ENCODE measurements around the gene SLFN5.
A peak's percentile ranks its signal among the peaks of the same experiment; 100 is the strongest.
"Not testable (repeated sequence)": the region's sequence is repeated elsewhere in the genome, so short reads cannot be mapped to it uniquely, and the experiment has no call there.

Gene SLFN5

DNA sequence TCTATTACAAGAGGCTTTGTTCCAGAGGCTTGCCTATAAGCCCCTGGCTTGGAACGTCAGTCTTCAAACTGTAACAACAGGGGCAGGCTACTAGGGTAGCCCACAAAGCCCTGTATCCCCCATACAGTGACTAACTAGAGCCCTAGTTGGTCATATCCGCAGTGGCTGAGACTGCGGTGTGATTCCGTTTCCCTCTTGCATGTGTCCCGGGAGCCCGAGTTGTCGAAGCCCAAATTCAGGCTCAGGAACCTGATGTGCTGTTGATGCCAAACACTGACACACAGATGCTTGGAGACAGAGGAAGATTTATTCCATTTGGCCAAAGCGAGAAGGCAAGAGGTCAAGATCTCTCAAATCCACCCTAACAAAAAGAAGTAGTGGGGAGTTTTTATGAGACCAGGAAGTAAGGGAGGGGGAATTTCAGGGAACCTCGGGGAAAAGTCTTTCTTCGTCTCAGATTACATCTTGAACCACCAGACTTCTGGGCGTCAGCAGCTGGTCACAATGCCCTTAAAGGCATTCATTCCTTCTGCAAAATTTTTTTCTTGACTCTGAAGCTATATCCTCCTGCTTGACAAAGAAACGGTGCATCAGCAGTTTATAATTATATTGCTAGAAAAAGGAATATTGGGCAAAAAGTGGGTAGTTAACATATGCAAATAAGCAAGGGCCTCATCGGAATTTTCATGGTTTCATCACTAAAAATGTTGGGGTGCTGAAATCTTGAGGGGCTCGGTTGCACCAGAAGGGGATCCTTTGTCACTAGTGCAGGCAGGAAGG lies 879 bp downstream of the SLFN5 start:
- peak; percentile 79 for DNase-seq

DNA sequence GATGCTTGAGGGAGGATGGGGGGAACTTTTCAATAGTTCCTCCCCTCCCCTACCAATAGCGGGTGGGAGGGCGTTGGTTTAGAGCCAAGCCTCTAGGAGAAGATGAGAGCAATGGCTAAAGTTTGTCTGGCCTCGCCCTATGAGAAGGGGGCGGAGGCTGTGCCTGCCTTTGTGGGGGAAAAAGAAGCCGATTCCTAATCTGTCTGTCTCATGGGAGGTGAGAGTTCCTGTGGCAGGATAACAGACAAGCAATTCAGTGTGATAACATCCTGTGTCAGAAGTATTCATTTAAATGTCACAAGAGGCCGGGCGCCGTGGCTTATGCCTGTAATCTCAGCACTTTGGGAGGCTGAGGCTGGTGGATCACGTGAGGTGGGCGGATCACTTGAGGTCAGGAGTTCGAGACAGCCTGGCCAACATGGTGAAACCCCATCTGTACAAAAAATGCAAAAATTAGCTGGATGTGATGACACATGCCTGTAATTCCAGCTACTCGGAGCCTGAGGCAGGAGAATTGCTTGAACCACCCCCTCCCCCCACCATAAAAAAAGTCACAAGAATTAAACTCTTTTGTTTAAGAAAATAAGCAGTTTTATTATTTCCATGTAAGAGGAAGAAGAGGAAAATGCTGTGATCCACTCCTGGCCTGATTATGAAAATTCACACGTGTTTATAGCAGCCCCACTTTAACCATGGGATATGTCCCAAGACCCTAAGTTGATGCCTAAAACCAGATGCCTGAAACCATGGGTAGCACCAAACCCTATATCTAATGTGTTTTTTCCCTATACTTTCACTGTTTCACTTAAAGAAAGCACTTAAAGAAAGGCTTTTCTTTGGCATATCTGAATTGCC lies 1.7 kb downstream of the SLFN5 start:
- peak; percentile 99 for DNase-seq

DNA sequence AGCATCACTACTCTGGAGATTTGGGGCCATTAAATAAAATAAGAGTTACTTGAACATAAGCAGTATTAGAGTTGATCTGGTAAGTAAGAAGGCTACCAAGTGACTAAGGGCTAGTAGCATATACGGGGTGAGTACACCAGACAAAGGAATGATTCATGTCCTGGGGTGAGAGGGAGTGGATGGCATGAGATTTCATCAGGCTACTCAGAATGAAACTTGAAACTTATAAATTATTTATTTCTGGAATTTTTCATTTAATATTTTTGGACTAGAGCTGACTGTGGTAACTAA lies 2.3 kb downstream of the SLFN5 start:
- DNase-seq: peak; percentile 91

DNA sequence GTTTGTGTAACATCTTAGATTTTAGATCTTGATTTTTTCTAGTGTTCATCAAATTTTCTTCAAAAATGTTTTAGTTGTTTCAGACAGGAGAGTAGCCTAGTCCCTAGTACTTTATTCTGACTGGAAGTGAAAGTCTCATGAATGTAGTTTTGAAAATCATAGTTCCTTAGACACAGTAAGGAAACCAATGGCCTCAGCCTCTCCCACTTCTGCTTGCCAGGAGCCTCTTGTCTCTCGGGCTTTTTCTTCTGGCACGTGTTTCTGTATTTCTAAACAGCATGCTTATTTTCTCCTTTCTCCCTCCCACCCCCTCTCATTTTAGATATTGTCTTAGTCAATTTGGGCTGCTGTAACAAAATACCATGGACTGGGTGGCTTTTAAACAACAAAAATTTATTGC lies 9.8 kb downstream of the SLFN5 start:
- DNase-seq: peak; percentile 87

- peak; percentile 92 for DNase-seq
Measured at GRCh38 chr17:35254107-35254773, 11.4 kb downstream of the SLFN5 start.

DNA sequence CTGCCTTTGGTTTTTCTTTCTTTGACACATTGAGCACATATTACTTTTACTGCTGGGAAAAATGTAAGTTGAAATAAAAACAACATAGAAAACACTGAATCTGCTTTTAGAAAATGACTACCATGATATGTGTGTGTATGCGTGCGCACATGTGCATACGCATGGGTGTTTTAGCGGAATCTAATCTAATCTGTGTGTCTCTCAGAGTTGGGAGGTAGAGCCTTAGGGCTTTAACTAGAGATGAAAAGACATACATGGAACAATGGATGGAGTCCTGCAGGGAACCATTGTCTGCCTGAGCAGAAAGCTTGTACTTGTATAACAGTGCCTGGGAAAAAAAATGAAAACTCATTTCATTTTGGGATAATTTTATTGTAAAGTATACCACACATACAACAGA lies 12.4 kb downstream of the SLFN5 start:
- DNase-seq: no peak

DNA sequence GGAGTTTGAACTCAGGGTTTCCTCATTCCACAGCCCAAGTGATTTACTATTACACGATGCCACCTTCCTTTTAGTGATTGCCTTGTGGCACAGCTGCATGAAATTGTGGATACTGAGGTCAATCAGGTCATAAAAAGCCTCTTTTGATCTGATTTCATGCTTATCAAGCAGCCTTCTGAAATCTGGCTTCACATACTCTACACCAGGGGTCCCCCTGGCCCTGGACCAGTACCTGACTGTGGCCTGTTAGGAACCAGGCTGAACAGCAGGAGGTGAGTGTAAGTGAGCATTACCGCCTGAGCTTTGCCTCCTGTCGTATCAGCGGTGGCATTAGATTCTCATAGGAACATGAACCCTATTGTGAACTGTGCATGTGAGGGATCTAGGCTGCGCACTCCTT lies 13.8 kb downstream of the SLFN5 start:
- no peak for DNase-seq

GRCh38 chr17:35257208-35257659 lies 14.4 kb downstream of the SLFN5 start:
- DNase-seq: no peak

- no peak for DNase-seq
Measured at GRCh38 chr17:35259001-35259400, 16.1 kb downstream of the SLFN5 start.

DNA sequence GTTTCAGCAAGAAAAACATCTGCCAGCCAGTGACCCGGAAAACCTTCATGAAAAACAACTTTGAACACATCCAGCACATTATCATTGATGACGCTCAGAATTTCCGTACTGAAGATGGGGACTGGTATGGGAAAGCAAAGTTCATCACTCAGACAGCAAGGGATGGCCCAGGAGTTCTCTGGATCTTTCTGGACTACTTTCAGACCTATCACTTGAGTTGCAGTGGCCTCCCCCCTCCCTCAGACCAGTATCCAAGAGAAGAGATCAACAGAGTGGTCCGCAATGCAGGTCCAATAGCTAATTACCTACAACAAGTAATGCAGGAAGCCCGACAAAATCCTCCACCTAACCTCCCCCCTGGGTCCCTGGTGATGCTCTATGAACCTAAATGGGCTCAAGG lies 22.2 kb downstream of the SLFN5 start:
- DNase-seq: no peak

DNA sequence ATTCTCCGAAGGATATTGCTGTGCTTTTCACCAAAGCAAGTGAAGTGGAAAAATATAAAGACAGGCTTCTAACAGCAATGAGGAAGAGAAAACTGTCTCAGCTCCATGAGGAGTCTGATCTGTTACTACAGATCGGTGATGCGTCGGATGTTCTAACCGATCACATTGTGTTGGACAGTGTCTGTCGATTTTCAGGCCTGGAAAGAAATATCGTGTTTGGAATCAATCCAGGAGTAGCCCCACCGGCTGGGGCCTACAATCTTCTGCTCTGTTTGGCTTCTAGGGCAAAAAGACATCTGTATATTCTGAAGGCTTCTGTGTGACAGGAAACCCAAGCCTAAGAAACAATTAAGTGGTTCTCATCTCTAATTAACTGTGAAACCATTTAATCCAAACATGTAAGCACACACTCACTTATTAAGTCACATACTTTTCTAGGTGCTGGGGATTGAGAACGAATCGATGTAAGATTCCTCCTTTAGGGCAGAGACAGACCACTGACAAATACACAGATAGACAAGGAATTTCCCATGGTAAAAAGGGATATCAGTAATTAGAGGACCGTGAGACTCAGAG lies 22.8 kb downstream of the SLFN5 start:
- DNase-seq: no peak

- not testable (repeated sequence) for DNase-seq
Measured at GRCh38 chr17:35274167-35275066, 31.5 kb downstream of the SLFN5 start.

- not testable (repeated sequence) for DNase-seq
Measured at GRCh38 chr17:35278454-35278853, 35.6 kb downstream of the SLFN5 start.

DNA sequence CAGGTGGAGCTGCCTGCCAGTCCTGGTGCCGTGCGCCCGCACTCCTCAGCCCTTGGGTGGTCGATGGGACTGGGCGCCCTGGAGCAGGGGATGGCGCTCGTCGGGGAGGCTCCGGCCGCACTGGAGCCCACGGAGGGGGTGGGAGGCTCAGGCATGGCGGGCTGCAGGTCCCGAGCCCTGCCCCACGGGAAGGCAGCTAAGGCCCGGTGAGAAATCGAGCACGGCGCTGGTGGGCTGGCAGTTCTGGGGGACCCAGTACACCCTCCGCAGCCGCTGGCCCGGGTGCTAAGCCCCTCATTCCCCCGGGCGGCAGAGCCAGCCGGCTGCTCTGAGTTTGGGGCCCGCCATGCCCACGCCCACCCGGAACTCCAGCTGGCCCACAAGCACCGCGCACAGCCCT lies 36.0 kb downstream of the SLFN5 start:
- DNase-seq: not testable (repeated sequence)

DNA sequence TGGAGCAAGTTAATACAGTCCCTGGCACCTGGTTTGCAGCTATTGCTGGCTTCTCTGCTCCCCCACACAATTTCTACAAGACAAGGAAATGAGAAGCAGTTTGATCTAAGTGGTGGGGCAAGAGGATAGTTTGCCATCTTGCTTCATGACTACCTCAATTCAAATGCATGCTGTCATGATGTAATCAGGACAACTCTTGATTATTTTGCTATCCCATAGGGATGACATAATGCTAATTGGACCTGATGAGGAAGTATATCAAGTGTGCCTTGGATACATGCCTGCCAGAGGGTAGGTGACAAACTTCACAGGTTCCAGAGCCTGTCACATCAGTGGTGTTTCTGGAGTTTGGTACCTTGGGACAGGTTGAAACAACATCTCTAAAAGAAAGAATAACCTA lies 40.9 kb downstream of the SLFN5 start:
- DNase-seq: peak; percentile 31

GRCh38 chr17:35284955-35285354 lies 42.1 kb downstream of the SLFN5 start:
- DNase-seq: no peak

DNA sequence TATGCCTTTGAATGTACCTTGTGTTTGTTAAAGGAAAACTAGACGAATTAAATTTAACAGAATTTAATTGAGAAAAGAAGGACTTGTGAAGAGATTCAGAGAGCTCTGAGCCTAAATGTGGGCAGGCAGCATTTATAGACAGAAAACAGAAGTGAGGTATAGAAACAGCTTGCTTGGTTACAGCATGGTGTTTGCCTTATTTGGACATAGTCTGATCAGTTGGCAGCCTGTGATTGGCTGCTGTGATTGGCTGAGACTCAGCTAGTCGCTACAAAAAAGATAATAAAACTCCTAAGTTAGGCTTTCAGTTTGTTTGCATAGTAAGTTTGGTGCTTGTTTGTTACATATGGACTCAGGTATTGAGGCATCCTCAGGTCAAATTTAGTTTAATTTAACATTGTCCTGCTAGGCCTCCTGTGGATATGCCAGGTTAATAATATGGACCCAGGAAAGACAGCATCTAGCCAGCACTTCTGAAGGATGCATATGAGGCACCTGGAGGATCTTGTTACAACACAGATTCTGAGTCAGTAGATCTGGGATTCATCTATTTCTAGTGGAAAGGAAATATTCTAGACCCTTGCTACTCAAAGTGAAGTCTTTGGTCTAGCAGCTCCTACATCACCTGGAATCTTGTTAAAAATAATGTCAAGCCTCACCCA lies 43.4 kb downstream of the SLFN5 start:
- DNase-seq: peak; percentile 38

DNA sequence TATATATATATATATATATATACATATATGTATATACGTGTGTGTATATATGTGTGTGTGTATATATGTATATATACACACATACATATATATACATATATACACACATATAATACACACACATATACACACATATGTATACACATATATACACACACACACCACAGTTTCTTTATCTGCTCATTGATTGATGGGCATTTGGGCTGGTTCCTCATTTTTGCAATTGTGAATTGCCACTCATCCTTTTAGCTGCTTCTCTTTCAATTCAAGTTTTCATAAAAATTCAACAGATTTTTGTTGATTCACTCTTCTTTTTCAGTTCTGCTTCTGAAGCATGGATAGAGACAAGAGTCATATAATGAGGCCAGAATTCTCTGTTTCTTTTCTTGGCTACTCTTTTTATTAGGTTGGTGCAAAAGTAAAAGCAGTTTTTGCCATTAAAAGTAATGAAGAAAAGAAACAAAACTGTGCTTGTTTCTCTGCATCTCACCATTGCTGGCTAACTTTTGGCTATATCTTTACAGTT lies 44.5 kb downstream of the SLFN5 start:
- peak; percentile 24 for DNase-seq

DNA sequence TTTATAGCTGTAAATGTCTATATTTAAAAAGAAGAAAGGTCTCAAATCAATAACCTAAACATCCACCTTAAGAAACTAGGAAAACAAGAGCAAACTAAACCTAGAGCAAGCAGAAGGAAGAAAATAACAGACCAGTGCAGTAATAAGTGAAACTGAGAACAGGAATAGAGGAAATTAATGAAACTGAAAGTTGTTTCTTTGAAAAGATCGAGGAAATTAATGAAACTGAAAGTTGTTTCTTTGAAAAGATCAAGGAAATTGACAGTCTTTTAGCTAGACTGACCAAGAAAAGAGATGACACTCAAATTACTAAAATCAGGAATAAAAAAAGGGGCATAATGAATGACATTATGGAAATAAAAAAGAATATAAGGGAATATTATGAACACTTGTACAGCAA lies 46.4 kb downstream of the SLFN5 start:
- peak; percentile 82 for DNase-seq

- DNase-seq: no peak
Measured at GRCh38 chr17:35291802-35292201, 48.9 kb downstream of the SLFN5 start.

DNA sequence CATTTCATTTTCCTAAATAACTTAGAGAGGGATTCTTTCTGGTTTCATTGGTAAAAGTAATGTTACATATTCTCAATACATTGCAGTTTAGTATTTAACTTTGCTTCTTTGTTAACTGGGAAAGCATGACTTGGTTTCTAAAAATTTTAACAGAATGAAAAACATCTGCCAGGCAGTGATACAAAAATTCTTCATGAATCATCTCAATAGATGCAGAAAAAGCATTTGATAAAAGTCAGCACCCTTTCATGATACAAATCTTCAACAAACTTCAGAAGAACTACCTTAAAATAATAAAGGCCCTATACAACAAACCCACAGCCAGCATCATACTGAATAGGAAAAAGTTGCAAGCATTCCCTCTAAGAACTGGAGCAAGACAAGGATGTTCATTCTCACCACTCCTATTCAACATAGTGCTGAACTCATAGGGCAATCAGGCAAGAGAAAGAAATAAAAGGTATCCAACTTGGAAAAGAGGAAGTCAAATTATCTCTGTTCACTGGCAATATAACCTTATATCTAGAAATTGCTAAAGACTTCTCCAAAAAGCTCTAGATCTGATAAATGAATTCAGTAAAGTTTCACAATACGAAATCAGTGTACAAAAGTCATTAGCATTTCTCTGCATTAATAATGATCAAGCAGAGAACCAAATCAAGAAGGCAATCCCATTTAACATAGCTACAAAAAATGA lies 50.4 kb downstream of the SLFN5 start:
- DNase-seq: no peak

All from inflammatory macrophage treated with lipopolysaccharide for 4 hours (primary cell).